IPS-NIHi7 (cell line): ENCODE measurements around the gene KRT78.
A peak's percentile ranks its signal among the peaks of the same experiment; 100 is the strongest.
"Not testable (repeated sequence)": the region's sequence is repeated elsewhere in the genome, so short reads cannot be mapped to it uniquely, and the experiment has no call there.

ENCODE experiments used
- DNase-seq: peaks from one replicate; pipeline ENCODE4 v3.0.0; 2012; ENCODE audit warnings: mixed read lengths; ENCODE audit errors: extremely low spot score

KRT78 gene

GRCh38 chr12:52797529-52797894 is 51.3 kb downstream of the KRT78 start:
- no peak for DNase-seq

GRCh38 chr12:52796839-52797528 is 51.8 kb downstream of the KRT78 start:
- DNase-seq, result no peak

- no peak for DNase-seq
These were observed 52.4 kb downstream of the KRT78 start for GRCh38 chr12:52796429-52796794.

GRCh38 chr12:52795694-52796428 is 52.9 kb downstream of the KRT78 start, which contains the start of gene KRT3:
Gene KRT3 (minus strand): TSS chr12:52796117. CDS start chr12:52796042, 75 bp downstream.
- no peak for DNase-seq

- not testable (repeated sequence) for DNase-seq
These were observed 53.5 kb downstream of the KRT78 start for GRCh38 chr12:52795332-52795674.

- DNase-seq, result no peak
These were observed 54.1 kb downstream of the KRT78 start for GRCh38 chr12:52794479-52795331.

GRCh38 chr12:52792185-52793029 is 56.4 kb downstream of the KRT78 start:
- DNase-seq, result no peak

- DNase-seq, result no peak
These were observed 57.3 kb downstream of the KRT78 start for GRCh38 chr12:52791271-52792184.

GRCh38 chr12:52790427-52791270 is 58.1 kb downstream of the KRT78 start:
- DNase-seq, result no peak

- peak; percentile 38 for DNase-seq
These were observed 59.0 kb downstream of the KRT78 start for GRCh38 chr12:52789637-52790426.

- no peak for DNase-seq
These were observed 59.7 kb downstream of the KRT78 start for GRCh38 chr12:52788876-52789636.

GRCh38 chr12:52788192-52788875 is 60.5 kb downstream of the KRT78 start:
- DNase-seq, result no peak
